ENCODE measurements around the gene VWA2.

Gene VWA2

DNA sequence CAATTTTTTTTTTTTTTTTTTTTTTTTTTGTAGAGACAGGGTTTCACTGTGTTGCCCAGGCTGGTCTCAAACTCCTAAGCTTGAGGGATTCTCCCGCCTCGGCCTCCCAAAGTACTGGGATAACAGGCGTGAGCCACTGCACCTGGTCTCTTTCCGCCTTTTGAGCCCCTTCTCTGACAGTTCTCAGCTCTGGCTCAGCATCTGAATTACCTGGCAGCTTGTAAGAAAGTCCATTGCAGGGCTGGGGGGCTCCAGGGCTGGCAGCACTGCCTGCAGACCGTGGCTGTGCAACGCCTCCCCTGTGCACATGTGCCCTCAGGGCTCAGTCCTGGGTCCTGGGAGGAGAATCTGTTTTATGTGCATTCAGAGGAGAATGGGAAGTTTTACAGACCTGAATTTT lies 37.6 kb downstream of the VWA2 start:
- CTCF ChIA-PET = no interaction called here
- Mint-ChIP-seq H3K4me3 (no peak overlapping the region), H3K4me1 (no peaks in the 10 kb centered on the region), H3K27me3 (peaks cover 18% of the 10 kb centered on the region), H3K27ac (no peak overlapping the region), H3K36me3 (no peaks in the 10 kb centered on the region), H3K9me3 (no peaks in the 10 kb centered on the region)
- no peak for DNase-seq

DNA sequence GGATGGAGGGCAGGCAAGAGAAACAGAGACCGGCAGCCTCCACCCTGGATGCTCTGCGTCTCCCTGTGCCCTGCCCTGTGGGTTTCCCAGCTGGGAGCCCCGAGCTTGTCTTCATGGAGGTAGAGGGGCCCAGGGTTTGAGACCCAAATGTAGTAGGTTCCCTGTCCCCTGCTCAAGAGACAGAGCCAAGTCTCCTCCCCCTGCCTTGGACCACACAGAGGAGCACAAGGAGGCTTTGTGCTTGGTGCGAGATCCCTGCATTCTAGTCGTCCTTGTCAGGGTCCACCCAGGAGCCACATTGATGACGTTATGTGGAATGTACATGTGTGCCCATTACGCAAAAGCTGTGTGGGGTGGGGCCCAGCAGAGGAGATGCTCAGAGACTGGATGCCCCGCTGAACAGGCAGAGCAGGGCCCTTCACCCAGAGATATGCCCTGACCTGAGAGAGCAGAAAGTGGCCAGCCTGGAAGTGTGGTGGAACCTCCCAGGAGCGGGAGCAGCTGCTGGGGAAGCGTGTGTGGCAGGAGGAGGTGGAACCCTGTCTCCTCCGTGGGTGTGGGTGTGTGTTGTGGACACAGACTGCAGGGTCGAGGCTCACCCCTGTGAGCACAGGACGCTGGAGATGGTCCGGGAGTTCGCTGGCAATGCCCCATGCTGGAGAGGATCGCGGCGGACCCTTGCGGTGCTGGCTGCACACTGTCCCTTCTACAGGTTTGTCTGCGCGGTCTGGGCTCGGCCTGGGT lies 39.3 kb downstream of the VWA2 start:
- H3K9me3 Mint-ChIP-seq = no peaks in the 10 kb centered on the region
- no peak overlapping the region for H3K27ac Mint-ChIP-seq
- no peak overlapping the region for H3K4me3 Mint-ChIP-seq
- peak; percentile 7 for DNase-seq
- CTCF ChIA-PET = interaction anchor here (1.3 kb wide), 1 partner anchor 11 kb away, joined by 3 read pairs; no protein-coding TSS in a partner anchor
- H3K27me3 Mint-ChIP-seq = peaks cover 8% of the 10 kb centered on the region
- H3K4me1 Mint-ChIP-seq = no peaks in the 10 kb centered on the region
- H3K36me3 Mint-ChIP-seq = no peaks in the 10 kb centered on the region

DNA sequence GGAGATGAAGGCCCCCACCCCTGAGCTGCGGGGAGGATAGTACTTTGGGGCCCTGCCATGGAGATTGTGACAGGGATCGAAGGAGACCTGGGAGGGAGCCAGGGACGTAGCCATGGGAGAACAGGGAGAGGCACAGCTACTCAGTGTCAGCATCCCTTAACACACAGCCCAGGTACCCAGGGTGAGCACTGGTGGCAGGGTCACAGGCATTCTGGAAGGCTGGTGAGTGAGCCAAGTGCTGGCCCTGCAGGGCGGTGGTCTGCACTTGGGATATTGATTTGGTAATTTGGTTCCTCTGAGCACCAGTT lies 39.8 kb downstream of the VWA2 start:
- H3K36me3 Mint-ChIP-seq = no peaks in the 10 kb centered on the region
- H3K9me3 Mint-ChIP-seq = no peaks in the 10 kb centered on the region
- no peak overlapping the region for H3K27ac Mint-ChIP-seq
- CTCF ChIA-PET = interaction anchor here (1.3 kb wide), 1 partner anchor 11 kb away, joined by 3 read pairs; no protein-coding TSS in a partner anchor
- H3K4me3 Mint-ChIP-seq = no peak overlapping the region
- DNase-seq = peak; percentile 13
- H3K27me3 Mint-ChIP-seq = peaks cover 8% of the 10 kb centered on the region
- no peaks in the 10 kb centered on the region for H3K4me1 Mint-ChIP-seq

- Mint-ChIP-seq H3K27me3 (peaks cover 8% of the 10 kb centered on the region), H3K9me3 (no peaks in the 10 kb centered on the region), H3K4me3 (no peak overlapping the region), H3K36me3 (no peaks in the 10 kb centered on the region), H3K4me1 (no peaks in the 10 kb centered on the region), H3K27ac (no peak overlapping the region)
- CTCF ChIA-PET = no interaction called here
- no peak for DNase-seq
These were observed 40.2 kb downstream of the VWA2 start for GRCh38 chr10:114279289-114279688.

DNA sequence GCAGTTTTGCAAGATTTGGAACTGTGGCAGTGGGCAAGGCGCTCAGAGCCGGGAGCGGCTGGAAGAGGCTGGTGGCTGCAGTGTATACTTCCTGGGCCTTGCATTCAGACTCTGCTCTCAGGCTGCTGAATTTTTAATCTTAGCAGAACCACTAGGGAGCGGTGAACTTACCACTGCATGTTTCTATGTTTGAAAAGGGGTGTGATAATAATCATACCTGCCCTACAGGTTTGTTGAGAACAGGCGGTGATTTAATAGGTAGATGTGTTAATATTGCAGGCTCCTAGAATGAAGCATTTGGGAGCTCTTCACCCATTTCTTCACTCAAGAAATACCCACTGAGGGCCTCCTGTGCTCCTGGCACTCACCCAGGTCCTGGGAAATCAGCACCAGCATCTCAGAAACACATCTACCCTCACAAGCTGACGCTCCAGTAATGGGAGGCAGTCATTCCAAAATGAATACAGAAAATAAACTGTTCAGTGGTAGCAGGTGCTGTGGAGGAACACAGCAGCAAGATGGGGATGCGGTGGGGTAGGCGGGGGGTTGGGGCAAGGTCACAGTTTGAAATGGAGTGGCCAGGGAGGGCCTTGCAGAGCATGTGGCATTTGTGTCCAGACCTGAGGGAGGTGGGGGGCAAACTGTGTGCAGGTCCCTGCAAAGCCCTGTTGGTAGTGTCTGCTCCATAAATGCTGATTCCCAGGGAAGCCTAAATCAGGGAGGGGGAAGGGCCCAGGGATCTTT lies 41.0 kb downstream of the VWA2 start:
- CTCF ChIA-PET = no interaction called here
- Mint-ChIP-seq H3K27me3 (peaks cover 8% of the 10 kb centered on the region), H3K4me3 (no peak overlapping the region), H3K27ac (no peak overlapping the region), H3K36me3 (no peaks in the 10 kb centered on the region), H3K9me3 (no peaks in the 10 kb centered on the region), H3K4me1 (no peaks in the 10 kb centered on the region)
- peak; percentile 9 for DNase-seq

GRCh38 chr10:114281006-114281405 lies 42.0 kb downstream of the VWA2 start:
- H3K27ac Mint-ChIP-seq = no peak overlapping the region
- H3K36me3 Mint-ChIP-seq = no peaks in the 10 kb centered on the region
- no peaks in the 10 kb centered on the region for H3K4me1 Mint-ChIP-seq
- H3K9me3 Mint-ChIP-seq = no peaks in the 10 kb centered on the region
- peak; percentile 14 for DNase-seq
- CTCF ChIA-PET = interaction anchor here (0.5 kb wide), 1 partner anchor 271 kb away, joined by 3 read pairs; no protein-coding TSS in a partner anchor
- H3K27me3 Mint-ChIP-seq = peaks cover 8% of the 10 kb centered on the region
- no peak overlapping the region for H3K4me3 Mint-ChIP-seq

- Mint-ChIP-seq H3K4me3 (no peak overlapping the region), H3K4me1 (no peaks in the 10 kb centered on the region), H3K27ac (no peak overlapping the region), H3K27me3 (peaks cover 8% of the 10 kb centered on the region), H3K9me3 (no peaks in the 10 kb centered on the region), H3K36me3 (no peaks in the 10 kb centered on the region)
- CTCF ChIA-PET = no interaction called here
- no peak for DNase-seq
These were observed 42.4 kb downstream of the VWA2 start for GRCh38 chr10:114281461-114281860.

DNA sequence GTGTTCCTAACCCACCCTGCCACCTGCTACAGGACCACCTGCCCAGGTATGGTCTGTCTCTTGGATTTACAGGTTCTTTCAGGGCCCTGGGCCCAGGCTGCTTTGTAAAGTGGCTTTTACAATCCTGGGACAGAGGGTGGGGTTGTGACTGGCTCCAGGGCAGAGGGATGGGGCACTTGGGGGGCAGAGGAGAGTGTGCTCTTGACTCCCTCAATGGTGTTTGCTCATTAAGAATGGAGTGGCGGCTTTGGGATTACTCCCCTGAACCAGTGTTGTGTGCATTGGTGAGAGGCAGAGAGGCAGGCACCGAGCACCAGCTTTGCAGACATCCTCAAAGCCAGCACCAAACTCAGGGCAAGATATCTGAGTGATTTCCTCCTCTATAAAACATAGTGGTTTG lies 43.5 kb downstream of the VWA2 start:
- H3K27me3 Mint-ChIP-seq = peaks cover 8% of the 10 kb centered on the region
- CTCF ChIA-PET = no interaction called here
- peak; percentile 8 for DNase-seq
- H3K27ac Mint-ChIP-seq = no peak overlapping the region
- H3K36me3 Mint-ChIP-seq = no peaks in the 10 kb centered on the region
- H3K9me3 Mint-ChIP-seq = no peaks in the 10 kb centered on the region
- no peaks in the 10 kb centered on the region for H3K4me1 Mint-ChIP-seq
- no peak overlapping the region for H3K4me3 Mint-ChIP-seq

DNA sequence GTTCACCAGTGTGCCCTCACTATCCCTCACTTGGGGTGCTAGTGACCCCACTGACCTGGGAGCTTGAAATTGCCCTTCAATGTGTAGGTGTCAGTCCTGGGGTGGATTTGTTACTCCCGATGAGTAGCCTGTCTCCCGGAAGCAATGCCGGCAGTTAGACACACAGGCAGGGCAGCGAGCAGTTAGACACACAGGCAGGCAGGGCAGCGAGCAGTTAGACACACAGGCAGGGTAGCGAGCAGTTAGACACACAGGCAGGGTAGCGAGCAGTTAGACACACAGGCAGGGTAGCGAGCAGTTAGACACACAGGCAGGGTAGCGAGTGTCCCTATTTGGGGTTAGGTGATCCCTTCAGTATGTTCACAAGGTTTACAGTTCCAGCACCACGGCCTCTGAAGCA lies 44.0 kb downstream of the VWA2 start:
- Mint-ChIP-seq H3K36me3 (no peaks in the 10 kb centered on the region), H3K27ac (no peak overlapping the region), H3K4me1 (no peaks in the 10 kb centered on the region), H3K27me3 (peaks cover 6% of the 10 kb centered on the region), H3K9me3 (no peaks in the 10 kb centered on the region), H3K4me3 (no peak overlapping the region)
- DNase-seq = peak; percentile 7
- CTCF ChIA-PET = interaction anchor here (0.7 to 3.1 kb wide), 2 partner anchors 20 to 182 kb away, joined by 3 to 8 read pairs; no protein-coding TSS in a partner anchor

GRCh38 chr10:114283535-114284234 lies 44.6 kb downstream of the VWA2 start:
- CTCF ChIA-PET = interaction anchor here (0.7 to 3.1 kb wide), 2 partner anchors 20 to 181 kb away, joined by 3 to 8 read pairs; no protein-coding TSS in a partner anchor
- no peaks in the 10 kb centered on the region for H3K9me3 Mint-ChIP-seq
- H3K27ac Mint-ChIP-seq = no peak overlapping the region
- H3K36me3 Mint-ChIP-seq = no peaks in the 10 kb centered on the region
- H3K4me1 Mint-ChIP-seq = no peaks in the 10 kb centered on the region
- peaks cover under 1% of the 10 kb centered on the region for H3K27me3 Mint-ChIP-seq
- no peak overlapping the region for H3K4me3 Mint-ChIP-seq
- peak; percentile 8 for DNase-seq

- no peaks in the 10 kb centered on the region for H3K4me1 Mint-ChIP-seq
- no peak overlapping the region for H3K4me3 Mint-ChIP-seq
- CTCF ChIA-PET = interaction anchor here (3.1 kb wide), 1 partner anchor 19 kb away, joined by 8 read pairs; no protein-coding TSS in a partner anchor
- H3K27ac Mint-ChIP-seq = no peak overlapping the region
- H3K9me3 Mint-ChIP-seq = no peaks in the 10 kb centered on the region
- no peaks in the 10 kb centered on the region for H3K36me3 Mint-ChIP-seq
- DNase-seq = peak; percentile 7
- no peaks in the 10 kb centered on the region for H3K27me3 Mint-ChIP-seq
These were observed 45.5 kb downstream of the VWA2 start for GRCh38 chr10:114284346-114285071.

- H3K4me1 Mint-ChIP-seq = no peaks in the 10 kb centered on the region
- CTCF ChIA-PET = interaction anchor here (3.1 kb wide), 1 partner anchor 17 kb away, joined by 8 read pairs; no protein-coding TSS in a partner anchor
- no peak overlapping the region for H3K4me3 Mint-ChIP-seq
- H3K36me3 Mint-ChIP-seq = no peaks in the 10 kb centered on the region
- DNase-seq = no peak
- H3K27me3 Mint-ChIP-seq = no peaks in the 10 kb centered on the region
- H3K9me3 Mint-ChIP-seq = no peaks in the 10 kb centered on the region
- no peak overlapping the region for H3K27ac Mint-ChIP-seq
These were observed 46.9 kb downstream of the VWA2 start for GRCh38 chr10:114285961-114286441.

- Mint-ChIP-seq H3K27me3 (peaks cover 3% of the 10 kb centered on the region), H3K36me3 (no peaks in the 10 kb centered on the region), H3K4me1 (no peaks in the 10 kb centered on the region), H3K4me3 (no peak overlapping the region), H3K9me3 (no peaks in the 10 kb centered on the region), H3K27ac (no peak overlapping the region)
- CTCF ChIA-PET = interaction anchor here (0.9 kb wide), 1 partner anchor 16 kb away, joined by 5 read pairs; no protein-coding TSS in a partner anchor
- DNase-seq = no peak
These were observed 47.9 kb downstream of the VWA2 start for GRCh38 chr10:114286921-114287320.
